Trophoblast cell (in vitro differentiated cells and primary cell): ENCODE data around the gene ZBTB17.

Experiments
- DNase-seq, 2 donors: peaks; one replicate each; pipeline ENCODE4 v3.0.0-alpha.2; 2016
- H2AFZ ChIP-seq: 2 replicates; pipeline ENCODE4 v1.6.1; 2013; ENCODE audit warnings: low read length, moderate library complexity, mild to moderate bottlenecking; ENCODE audit not compliant: insufficient read depth, poor library complexity
- H2AK5ac ChIP-seq: 2 replicates; pipeline ENCODE4 v1.6.1; 2013; ENCODE audit warnings: mild to moderate bottlenecking, low read length
- H2BK120ac ChIP-seq: 2 replicates; pipeline ENCODE4 v1.6.1; 2013; ENCODE audit warnings: low read length, mild to moderate bottlenecking, moderate library complexity; ENCODE audit not compliant: insufficient read depth, poor library complexity
- H2BK12ac ChIP-seq: 2 replicates; pipeline ENCODE4 v1.6.1; 2013; ENCODE audit warnings: mild to moderate bottlenecking, low read length, moderate library complexity
- H2BK5ac ChIP-seq: 2 replicates; pipeline ENCODE4 v1.6.1; 2013; ENCODE audit warnings: low read length, low read depth, moderate library complexity, mild to moderate bottlenecking; ENCODE audit not compliant: poor library complexity
- H3K14ac ChIP-seq: 2 replicates; pipeline ENCODE4 v1.6.1; 2013; ENCODE audit warnings: mild to moderate bottlenecking, low read length
- H3K18ac ChIP-seq: 2 replicates; pipeline ENCODE4 v1.6.1; 2013; ENCODE audit warnings: mild to moderate bottlenecking, low read length
- H3K23ac ChIP-seq: 2 replicates; pipeline ENCODE4 v1.6.1; 2013; ENCODE audit warnings: low read length
- H3K27ac ChIP-seq: 2 replicates; pipeline ENCODE4 v1.5.1; 2013; ENCODE audit warnings: low read depth, mild to moderate bottlenecking, inconsistent platforms, low read length, moderate library complexity
- H3K27me3 ChIP-seq: 2 replicates; pipeline ENCODE4 v1.6.1; 2013; ENCODE audit warnings: inconsistent platforms, mild to moderate bottlenecking, low read length, moderate library complexity; ENCODE audit not compliant: insufficient read depth
- H3K36me3 ChIP-seq, 2 experiments: 1 replicate in 1 of 2; 2 replicates in 1 of 2; pipeline ENCODE4 v1.6.1; 2013; ENCODE audit warnings: low read length in 2 of 2, mild to moderate bottlenecking in 2 of 2, moderate library complexity in 1 of 2; ENCODE audit not compliant: insufficient read depth in 2 of 2, control insufficient read depth in 1 of 2
- H3K4ac ChIP-seq: 2 replicates; pipeline ENCODE4 v1.6.1; 2013; ENCODE audit warnings: low read depth, mild to moderate bottlenecking, low read length, moderate library complexity
- H3K4me1 ChIP-seq, 2 experiments: 1 replicate in 1 of 2; 2 replicates in 1 of 2; pipeline ENCODE4 v1.6.1; 2013; ENCODE audit warnings: low read length in 2 of 2, mild to moderate bottlenecking in 2 of 2, moderate library complexity in 1 of 2; ENCODE audit not compliant: insufficient read depth in 2 of 2, control insufficient read depth in 1 of 2
- H3K4me2 ChIP-seq: 2 replicates; pipeline ENCODE4 v1.6.1; 2013; ENCODE audit warnings: inconsistent platforms, mild to moderate bottlenecking, low read length, moderate library complexity
- H3K4me3 ChIP-seq: 2 replicates; pipeline ENCODE4 v1.5.1; 2013; ENCODE audit warnings: mild to moderate bottlenecking, low read depth, low read length, inconsistent platforms
- H3K79me1 ChIP-seq: one replicate; pipeline ENCODE4 v1.6.1; 2013; ENCODE audit warnings: low read length
- H3K79me2 ChIP-seq: 2 replicates; pipeline ENCODE4 v1.6.1; 2013; ENCODE audit warnings: low read length, mild to moderate bottlenecking; ENCODE audit not compliant: control insufficient read depth, insufficient read depth, poor library complexity
- H3K9ac ChIP-seq: 2 replicates; pipeline ENCODE4 v1.6.1; 2013; ENCODE audit warnings: mild to moderate bottlenecking, low read length
- H3K9me3 ChIP-seq: 2 replicates; pipeline ENCODE4 v1.6.1; 2013; ENCODE audit warnings: low read depth, mild to moderate bottlenecking, control low read depth, inconsistent platforms, low read length; ENCODE audit not compliant: insufficient read depth
- H4K12ac ChIP-seq: 2 replicates; pipeline ENCODE4 v1.6.1; 2013; ENCODE audit warnings: low read depth, mild to moderate bottlenecking, low read length, moderate library complexity
- H4K8ac ChIP-seq: 2 replicates; pipeline ENCODE4 v1.6.1; 2013; ENCODE audit warnings: low read depth, mild to moderate bottlenecking, low read length, moderate library complexity
- H4K91ac ChIP-seq: one replicate; pipeline ENCODE4 v1.6.1; 2013; ENCODE audit warnings: low read depth, mild to moderate bottlenecking, low read length, moderate library complexity
- WGBS: extraction: QIAGEN DNeasy Blood & Tissue Kit; methylation state at CpG from one replicate; pipeline ENCODE4 v1.1.7; 2013; ENCODE audit warnings: missing lambda C conversion rate; ENCODE audit not compliant: insufficient read length, insufficient coverage; ENCODE audit errors: extremely low coverage; 5-methylcytosine and 5-hydroxymethylcytosine counted together

Gene ZBTB17

GRCh38 chr1:15960808-15961207 is 15.1 kb downstream of the ZBTB17 start:
- Histone ChIP-seq H2BK120ac (no peak overlapping the region), H3K4ac (no peak overlapping the region), H3K36me3 (peaks cover 4 to 7% of the 10 kb centered on the region in 2 experiments), H3K79me2 (no peaks in the 10 kb centered on the region), H3K27ac (no peak overlapping the region), H3K4me3 (no peak overlapping the region), H2AK5ac (no peak overlapping the region), H3K9ac (no peak overlapping the region), H4K91ac (no peak overlapping the region), H3K14ac (no peak overlapping the region), H3K27me3 (no peaks in the 10 kb centered on the region), H2AFZ (no peak overlapping the region), H4K8ac (no peak overlapping the region), H3K4me1 (peaks cover 0 to 2% of the 10 kb centered on the region in 2 experiments), H2BK5ac (no peak overlapping the region), H3K9me3 (no peaks in the 10 kb centered on the region), H3K18ac (no peak overlapping the region), H3K4me2 (no peak overlapping the region), H2BK12ac (no peak overlapping the region), H4K12ac (no peak overlapping the region), H3K79me1 (no peaks in the 10 kb centered on the region), H3K23ac (no peak overlapping the region)
- no CpG with 5 or more reads among the region's 5 CpGs for WGBS
- DNase-seq = no peak

DNA sequence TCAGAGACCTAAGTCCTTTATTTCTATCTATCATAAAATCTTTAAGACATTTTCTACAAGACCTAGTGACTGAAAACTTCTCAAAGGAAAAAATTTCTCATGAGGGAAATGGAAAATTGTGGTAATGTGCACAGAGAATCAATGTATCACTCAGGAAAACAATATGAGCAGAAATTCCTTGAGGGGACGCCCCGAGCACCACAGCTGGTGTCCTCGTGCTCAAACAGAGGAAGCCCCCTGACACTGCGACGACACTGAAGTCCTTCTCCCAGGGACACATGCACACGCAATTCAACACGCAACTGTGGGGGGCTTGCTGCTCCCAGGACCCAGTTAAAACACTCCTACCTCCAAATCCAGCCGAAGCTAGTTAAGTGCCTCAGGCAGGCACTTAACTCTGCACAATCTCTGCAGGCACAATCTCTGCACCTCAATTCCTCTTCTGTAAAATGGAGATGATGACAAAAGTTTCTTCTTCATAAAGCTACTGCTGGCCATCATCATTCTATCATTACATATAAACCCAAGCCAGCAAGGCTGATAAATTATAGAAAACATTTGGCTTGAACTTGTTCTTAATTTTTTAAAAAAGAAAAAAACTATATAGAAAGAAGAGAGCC is 16.0 kb downstream of the ZBTB17 start:
- H3K9ac ChIP-seq = no peak overlapping the region
- H2AK5ac ChIP-seq = no peak overlapping the region
- peaks cover 0 to 2% of the 10 kb centered on the region in 2 experiments for H3K4me1 ChIP-seq
- WGBS = no CpG with 5 or more reads among the region's 8 CpGs
- no peak overlapping the region for H4K91ac ChIP-seq
- H4K12ac ChIP-seq = no peak overlapping the region
- H3K9me3 ChIP-seq = no peaks in the 10 kb centered on the region
- no peaks in the 10 kb centered on the region for H3K79me1 ChIP-seq
- H3K27ac ChIP-seq = no peak overlapping the region
- no peaks in the 10 kb centered on the region for H3K79me2 ChIP-seq
- no peaks in the 10 kb centered on the region for H3K27me3 ChIP-seq
- H3K23ac ChIP-seq = no peak overlapping the region
- no peak overlapping the region for H3K14ac ChIP-seq
- DNase-seq = no peak
- no peak overlapping the region for H2AFZ ChIP-seq
- no peak overlapping the region for H2BK120ac ChIP-seq
- H3K18ac ChIP-seq = no peak overlapping the region
- no peak overlapping the region for H2BK12ac ChIP-seq
- H3K4ac ChIP-seq = no peak overlapping the region
- H2BK5ac ChIP-seq = no peak overlapping the region
- peaks cover 4 to 7% of the 10 kb centered on the region in 2 experiments for H3K36me3 ChIP-seq
- H3K4me2 ChIP-seq = no peak overlapping the region
- H3K4me3 ChIP-seq = no peak overlapping the region
- H4K8ac ChIP-seq = no peak overlapping the region

- no peak overlapping the region for H3K18ac ChIP-seq
- no peak overlapping the region for H2BK120ac ChIP-seq
- no peak overlapping the region for H3K23ac ChIP-seq
- DNase-seq = no peak
- H2BK12ac ChIP-seq = no peak overlapping the region
- H3K27me3 ChIP-seq = no peaks in the 10 kb centered on the region
- H3K4me2 ChIP-seq = no peak overlapping the region
- no peaks in the 10 kb centered on the region for H3K79me2 ChIP-seq
- H3K9ac ChIP-seq = no peak overlapping the region
- peaks cover 0 to 2% of the 10 kb centered on the region in 2 experiments for H3K4me1 ChIP-seq
- H3K4ac ChIP-seq = no peak overlapping the region
- H2BK5ac ChIP-seq = no peak overlapping the region
- no peak overlapping the region for H2AFZ ChIP-seq
- H4K12ac ChIP-seq = no peak overlapping the region
- no peak overlapping the region for H3K27ac ChIP-seq
- no peak overlapping the region for H4K91ac ChIP-seq
- no peaks in the 10 kb centered on the region for H3K9me3 ChIP-seq
- no peak overlapping the region for H4K8ac ChIP-seq
- no peaks in the 10 kb centered on the region for H3K79me1 ChIP-seq
- H2AK5ac ChIP-seq = no peak overlapping the region
- no peak overlapping the region for H3K4me3 ChIP-seq
- no peak overlapping the region for H3K14ac ChIP-seq
- peaks cover 4 to 7% of the 10 kb centered on the region in 2 experiments for H3K36me3 ChIP-seq
Observed at GRCh38 chr1:15959424-15959823, 16.5 kb downstream of the ZBTB17 start.

DNA sequence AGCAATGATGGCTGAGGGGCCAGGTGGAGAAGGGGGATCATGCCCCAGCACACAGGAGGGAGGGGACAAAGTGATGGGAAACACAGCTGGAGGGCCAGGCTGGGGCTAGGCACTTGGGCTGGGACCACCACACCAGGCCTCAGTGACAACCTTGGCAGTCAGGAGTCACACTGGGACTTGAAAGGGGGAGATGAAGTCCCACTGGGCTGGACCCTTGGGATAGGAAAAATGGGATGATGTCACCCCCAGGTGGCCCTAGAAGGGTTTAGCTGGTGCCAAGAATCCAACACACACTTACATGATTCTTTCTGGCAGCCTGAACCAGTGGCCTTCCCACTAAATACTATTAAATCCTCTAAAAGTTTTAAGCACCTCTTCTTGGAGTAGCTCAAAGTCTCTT is 17.1 kb downstream of the ZBTB17 start:
- Histone ChIP-seq H3K79me2 (no peaks in the 10 kb centered on the region), H3K23ac (no peak overlapping the region), H2AK5ac (peak overlapping the region; percentile 26), H3K14ac (no peak overlapping the region), H4K91ac (no peak overlapping the region), H2BK12ac (no peak overlapping the region), H3K4me2 (no peak overlapping the region), H2BK120ac (no peak overlapping the region), H4K8ac (no peak overlapping the region), H3K18ac (peak overlapping the region; percentile 74), H3K36me3 (peaks cover 4 to 7% of the 10 kb centered on the region in 2 experiments), H4K12ac (no peak overlapping the region), H3K79me1 (no peaks in the 10 kb centered on the region), H3K4me3 (no peak overlapping the region), H3K4ac (no peak overlapping the region), H3K27me3 (no peaks in the 10 kb centered on the region), H3K9ac (no peak overlapping the region), H3K27ac (no peak overlapping the region), H3K9me3 (no peaks in the 10 kb centered on the region), H2BK5ac (no peak overlapping the region), H2AFZ (peak overlapping the region; percentile 30), H3K4me1 (peaks cover 0 to 8% of the 10 kb centered on the region in 2 experiments)
- DNase-seq = no peak
